ENCODE results near the gene CCDC51.
"Not testable (repeated sequence)": the region's sequence is repeated elsewhere in the genome, so short reads cannot be mapped to it uniquely, and the experiment has no call there.

CCDC51 gene

DNA sequence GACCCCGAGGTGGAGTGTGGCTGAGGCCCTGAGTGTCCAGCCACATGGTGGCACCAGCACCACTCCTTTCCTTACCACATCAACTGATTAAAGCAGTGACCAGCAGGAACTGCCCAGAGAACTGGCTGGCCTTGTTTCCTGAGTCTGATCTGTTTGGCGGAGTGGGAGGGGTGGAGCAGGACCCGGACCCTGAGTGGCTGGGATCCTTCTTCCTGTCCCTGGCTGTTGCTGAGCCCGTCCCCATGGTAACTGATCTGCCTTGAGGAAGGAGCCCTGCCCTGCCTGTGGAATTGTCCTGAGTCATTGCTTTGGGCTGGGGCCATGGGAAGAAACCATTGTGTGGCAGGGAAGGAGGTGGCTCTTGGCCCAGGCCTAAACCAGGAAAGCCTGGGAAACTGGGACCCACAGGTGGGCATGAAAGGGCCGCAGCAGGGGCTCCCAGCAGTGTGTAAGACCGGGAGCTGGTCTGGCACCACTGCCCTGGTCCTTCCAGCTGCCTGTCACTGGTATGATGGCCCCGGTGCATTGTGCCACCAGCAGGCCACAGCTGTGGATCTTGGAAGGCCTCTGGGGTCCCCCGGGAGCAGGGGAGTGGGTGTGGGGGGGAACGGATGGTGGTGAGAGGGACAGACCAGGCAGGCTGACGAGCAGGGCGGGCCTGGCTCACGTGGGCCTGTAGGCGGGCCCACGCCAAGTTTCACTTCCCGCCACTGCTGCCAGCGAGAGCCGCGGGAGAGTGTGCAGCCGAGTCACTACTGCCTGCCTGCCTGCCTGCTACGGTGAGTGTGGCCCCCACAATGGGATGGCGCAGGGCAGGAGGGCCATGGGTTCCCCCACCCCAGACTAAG, 25.8 kb upstream of the CCDC51 start:
- peak; percentile 83 for DNase-seq

DNA sequence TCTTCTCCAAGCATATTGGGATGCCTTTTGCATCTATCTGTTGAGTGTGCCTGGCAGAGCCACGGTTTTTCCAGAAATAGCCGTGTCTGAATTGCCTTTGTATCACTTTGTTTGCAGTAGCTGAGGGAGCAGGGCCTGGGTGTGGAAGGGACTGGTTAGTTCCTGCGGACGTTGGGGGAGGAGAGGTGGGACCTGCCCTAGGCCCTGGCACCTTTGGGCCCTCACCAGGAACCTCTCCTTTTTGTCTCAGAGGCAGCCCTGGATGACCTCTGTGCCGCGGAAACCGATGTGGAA, 25.3 kb upstream of the CCDC51 start:
- no peak for DNase-seq

DNA sequence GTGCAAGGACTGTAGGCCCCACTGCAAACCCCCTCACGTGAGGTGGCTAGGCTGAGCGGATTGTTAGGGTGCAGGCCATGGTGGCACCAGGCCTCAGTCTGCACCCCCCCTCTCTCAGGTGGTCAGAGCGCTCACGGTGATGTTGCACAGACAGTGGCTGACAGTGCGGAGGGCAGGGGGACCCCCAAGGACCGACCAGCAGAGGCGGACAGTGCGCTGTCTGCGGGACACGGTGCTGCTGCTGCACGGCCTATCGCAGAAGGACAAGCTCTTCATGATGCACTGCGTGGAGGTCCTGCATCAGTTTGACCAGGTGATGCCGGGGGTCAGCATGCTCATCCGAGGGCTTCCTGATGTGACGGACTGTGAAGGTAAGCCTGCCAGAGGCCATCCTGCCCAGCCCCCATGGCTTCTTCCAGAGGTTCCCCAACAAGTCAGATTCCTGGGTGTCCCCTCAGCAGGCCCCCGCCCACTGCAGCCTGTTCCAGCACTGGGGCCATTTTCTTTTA, 24.8 kb upstream of the CCDC51 start:
- no peak for DNase-seq

DNA sequence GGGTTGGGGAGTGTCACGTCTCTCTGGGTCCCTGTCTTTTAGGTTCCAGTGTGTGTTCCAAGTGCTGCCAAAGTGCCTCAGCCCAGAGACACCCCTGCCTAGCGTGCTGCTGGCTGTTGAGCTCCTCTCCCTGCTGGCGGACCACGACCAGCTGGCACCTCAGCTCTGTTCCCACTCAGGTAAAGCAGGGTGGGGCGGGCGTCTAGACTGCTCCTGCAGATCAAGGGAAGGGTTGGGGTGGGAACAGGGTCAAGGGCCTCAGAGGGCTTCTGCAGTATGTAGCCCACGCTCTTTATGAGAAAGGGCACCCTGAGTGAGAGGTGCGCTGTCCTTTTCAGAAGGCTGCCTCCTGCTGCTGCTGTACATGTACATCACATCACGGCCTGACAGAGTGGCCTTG, 23.8 kb upstream of the CCDC51 start:
- DNase-seq: no peak

DNA sequence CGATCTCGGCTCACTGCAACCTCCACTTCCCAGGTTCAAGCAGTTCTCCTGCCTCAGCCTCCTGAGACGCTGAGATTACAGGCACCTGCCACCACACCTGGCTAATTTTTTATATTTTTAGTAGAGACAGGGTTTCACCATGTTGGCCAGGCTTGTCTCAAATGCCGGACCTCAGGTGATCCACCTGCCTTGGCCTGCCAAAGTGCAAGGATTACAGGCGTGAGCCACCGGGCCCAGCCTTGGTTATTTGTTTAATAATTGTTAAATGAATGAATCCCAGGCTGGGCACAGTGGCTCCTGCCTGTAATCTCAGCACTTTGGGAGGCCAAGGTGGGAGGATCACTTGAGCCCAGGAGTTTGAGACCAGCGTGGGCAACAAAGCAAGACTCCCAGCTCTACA, 21.8 kb upstream of the CCDC51 start:
- not testable (repeated sequence) for DNase-seq

DNA sequence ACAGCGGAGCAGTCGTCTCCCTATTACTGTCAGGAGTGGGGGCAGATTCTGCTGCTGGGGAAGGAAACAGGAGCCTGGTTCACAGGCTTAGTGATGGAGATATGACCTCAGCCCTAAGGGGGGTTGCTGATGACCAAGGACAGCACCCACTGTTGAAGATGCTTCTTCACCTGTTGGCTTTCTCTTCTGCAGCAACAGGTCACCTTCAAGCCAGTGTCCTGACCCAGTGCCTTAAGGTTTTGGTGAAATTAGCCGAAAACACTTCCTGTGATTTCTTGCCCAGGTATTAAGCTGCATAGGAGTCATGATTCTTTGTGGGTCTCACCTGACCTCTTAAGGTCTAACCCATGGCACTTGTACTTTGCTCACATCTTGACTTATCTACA, 20.6 kb upstream of the CCDC51 start:
- DNase-seq: no peak

DNA sequence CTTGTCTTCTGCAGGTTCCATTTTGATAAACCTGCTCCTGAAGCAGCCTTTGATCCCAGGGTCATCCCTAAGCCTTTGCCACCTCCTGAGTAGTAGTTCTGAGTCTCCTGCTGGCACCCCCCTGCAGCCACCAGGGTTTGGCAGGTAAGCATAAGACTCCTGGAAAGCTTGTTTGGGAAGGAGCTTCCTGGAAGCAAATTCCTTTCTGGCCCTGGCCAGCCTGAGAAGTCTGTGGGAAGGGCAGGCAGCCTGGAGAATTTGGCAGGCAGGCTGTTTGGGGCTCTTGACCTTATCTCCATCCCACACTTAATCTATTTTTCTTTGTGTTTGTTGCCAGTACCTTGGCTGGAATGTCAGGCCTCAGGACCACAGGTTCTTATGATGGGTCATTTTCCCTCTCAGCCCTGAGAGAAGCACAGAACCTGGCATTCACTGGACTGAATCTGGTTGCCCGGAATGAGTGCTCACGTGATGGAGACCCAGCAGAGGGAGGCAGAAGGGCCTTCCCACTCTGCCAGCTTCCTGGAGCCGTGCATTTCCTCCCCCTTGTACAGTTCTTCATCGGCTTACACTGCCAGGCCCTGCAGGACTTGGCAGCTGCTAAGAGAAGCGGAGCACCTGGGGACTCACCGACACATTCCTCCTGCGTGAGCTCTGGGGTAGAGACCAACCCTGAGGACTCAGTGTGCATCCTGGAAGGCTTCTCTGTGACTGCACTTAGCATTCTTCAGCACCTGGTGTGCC, 20.0 kb upstream of the CCDC51 start:
- no peak for DNase-seq

DNA sequence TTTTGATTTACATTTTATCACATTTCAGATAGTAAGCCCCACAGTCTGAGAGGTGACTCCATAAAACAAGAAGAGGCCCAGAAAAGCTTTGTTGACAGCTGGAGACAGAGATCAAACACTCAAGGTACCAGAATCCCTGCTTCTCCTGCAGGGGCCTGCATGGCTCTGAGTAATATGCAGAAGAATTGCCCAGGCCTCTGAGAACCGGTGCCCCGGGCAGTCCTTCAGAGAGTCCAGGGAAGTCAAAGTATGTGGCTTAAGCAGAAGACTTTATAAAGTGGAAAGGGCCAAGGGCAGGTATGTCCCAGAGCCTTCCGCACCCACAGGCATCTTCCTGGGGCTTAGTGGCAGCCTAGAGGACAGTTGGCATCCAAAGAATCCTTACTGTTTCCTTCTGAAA, 19.4 kb upstream of the CCDC51 start:
- DNase-seq: no peak

DNA sequence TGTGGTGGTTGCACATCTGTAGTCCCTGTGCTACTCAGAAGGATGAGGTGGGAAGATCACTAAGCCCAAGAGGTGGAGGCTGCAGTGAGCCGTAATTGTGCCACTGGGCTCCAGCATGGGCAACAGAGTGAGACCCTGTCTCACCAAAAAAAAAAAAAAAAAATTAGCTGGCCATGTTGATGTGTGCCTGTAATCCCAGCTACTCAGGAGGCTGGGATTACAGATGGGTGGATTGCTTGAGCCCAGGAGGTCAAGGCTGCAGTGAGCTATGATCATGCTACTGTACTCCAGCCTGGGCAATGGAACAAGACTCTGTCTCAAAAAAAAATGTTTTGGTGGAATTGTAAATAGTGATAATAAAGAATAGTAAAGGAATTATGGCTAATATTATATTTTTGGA, 16.5 kb upstream of the CCDC51 start:
- DNase-seq: no peak

DNA sequence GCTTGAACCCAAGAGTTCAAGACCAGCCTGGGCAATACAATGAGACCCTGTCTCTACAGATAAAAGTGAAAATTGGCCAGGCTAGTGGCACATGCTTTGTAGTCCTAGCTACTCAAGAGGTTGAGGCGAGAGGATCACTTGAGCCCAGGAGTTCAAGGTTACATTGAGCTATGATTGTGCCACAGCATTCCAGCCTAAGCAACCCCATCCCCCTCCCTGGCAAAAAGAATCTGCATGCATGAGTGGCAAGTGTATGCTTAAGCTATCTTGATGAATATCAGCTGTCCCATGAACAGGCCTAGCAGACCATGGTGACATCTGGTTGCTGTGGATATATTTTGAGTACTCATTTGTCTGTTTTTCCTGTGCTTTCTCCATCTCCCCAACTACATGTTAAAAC, 11.4 kb upstream of the CCDC51 start:
- no peak for DNase-seq

DNA sequence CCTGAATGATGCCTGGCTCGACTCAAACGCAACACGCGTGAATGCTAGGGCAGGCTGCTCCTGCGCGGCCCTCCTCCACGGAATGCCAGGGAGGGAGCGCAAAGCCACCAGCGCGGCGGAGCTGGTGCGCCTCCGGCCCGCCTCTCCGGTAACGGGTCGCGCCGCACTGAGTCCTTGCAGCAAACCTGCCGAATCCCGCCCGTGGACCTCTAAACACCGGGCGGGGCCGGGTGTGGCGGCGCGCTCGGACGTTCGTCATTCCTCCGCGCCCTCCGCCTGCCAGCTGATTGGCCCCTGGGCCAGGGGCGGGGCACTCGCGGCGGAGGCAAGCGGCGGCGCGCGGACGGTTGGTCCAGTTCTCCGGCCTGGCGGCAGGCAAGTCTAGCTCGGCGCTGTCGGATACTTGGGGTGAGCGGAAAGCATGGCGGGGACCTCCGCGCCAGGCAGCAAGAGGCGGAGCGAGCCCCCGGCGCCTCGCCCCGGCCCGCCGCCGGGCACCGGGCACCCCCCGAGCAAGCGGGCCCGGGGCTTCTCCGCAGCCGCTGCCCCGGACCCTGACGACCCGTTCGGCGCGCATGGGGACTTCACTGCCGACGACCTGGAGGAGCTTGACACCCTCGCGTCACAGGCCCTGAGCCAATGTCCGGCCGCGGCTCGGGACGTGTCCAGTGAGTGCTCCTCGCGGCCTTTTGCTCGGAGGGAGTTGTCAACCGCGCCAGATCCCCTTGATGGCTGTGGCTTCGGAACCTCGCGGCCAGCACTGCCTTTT, 6.7 kb upstream of the CCDC51 start, which contains the start of gene ATRIP:
Gene ATRIP, plus strand, starts transcription at position 313 of the 769 bp plus-strand sequence. Its CDS starts 109 bp downstream, at position 422.
- peak; percentile 89 for DNase-seq

DNA sequence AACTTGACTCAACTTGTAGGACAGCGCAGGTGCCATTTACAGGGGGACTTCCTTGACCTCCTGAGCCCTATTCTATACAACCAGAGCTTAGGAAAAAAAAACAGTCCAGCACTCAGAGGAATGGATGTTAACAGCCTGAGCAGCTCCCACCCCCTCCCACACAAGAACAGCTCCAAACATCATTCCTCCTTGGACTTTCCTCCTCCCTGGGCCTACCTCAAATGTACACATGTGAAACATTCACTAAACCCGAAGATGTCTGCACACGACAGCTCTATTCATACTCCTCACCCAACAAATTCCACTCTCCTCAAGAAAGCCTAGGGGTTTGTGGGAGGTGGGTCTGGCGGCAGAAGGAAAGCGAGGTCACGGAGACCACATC, 6.1 kb upstream of the CCDC51 start:
- no peak for DNase-seq

DNA sequence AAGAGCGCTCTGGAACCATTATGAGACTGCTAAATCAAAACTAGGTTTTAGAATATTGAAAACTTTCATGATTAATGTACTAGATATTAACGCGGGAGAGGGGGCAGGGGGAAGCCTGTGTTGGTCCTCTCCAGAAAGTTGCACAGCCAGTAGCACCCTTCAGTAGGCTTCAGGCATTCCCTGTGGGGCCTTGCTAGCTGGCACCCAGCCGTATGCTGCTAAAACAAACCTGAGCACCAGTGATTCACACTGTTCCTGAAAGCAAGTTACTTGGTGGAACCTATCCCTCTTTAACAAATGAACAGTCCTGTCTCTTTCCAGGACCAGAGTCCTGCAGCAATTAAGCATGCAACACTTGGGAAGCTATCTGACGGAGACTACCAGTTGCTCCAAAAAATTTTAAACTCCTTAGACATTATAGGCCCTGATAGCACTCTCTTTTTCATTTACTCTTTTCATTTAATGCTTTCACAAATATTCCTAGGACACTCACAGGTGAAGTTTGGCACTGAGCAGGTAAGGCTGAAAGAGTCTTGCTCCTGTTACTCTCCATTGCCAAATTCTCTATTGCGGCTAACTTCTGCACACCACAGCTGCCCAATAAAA, 5.5 kb upstream of the CCDC51 start:
- no peak for DNase-seq

DNA sequence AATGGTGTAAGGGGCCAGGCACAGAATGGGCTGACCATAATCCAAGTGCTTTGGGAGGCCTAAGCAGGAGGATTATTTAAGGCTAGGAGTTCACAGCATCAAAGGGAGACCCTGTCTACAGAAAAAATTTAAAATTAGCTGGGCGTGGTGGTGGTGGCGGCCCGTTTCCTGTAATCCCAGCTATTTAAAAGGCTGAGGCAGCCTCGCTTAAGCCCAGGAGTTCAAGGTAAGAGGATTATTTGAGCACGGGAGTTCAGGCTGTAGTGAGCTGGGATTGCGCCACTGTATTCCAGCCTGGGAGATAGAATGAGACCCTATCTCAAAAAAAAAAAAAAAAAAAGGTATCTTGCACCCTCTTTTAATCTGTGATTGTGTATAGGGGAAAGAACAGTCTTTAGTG, 2.0 kb upstream of the CCDC51 start:
- DNase-seq: no peak

DNA sequence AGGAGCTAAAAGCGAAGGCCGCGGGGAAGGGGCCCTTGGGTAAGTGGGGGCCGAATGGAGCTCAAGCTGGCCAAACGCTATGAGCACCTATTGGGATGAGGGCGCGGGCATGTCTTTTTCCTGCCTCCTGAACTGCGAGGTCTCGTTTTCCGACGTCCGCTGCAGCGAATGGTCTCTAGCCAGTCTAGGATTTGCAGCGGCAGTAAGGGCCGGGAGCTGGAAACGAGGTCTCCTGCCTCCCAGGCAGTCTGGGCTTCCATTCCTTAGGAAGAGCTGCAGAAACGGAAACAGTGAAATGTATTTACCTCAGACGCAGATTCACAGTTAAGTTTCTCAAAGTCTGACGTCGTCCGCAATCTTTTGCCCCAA, 655 bp upstream of the CCDC51 start:
- DNase-seq: peak; percentile 32

DNA sequence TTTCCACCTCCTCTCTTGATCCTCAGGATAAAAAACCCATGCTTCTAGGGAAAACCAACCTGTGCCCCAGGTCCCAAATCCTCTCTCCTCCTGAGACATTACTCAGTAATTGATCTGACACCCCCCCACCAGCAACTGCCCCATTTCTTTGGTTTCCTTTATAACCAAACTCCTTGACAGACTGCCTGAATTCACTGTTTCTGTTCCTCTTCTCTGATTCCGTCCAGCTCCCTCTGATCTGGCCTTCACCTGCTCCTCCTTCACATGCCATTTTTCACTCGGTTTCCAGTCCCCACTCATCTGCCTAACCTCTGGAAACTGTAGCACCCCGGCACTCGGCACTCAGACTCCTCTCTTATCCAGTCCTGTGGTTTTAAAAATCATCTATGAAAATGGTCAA, 2.1 kb downstream of the CCDC51 start:
- no peak for DNase-seq

DNA sequence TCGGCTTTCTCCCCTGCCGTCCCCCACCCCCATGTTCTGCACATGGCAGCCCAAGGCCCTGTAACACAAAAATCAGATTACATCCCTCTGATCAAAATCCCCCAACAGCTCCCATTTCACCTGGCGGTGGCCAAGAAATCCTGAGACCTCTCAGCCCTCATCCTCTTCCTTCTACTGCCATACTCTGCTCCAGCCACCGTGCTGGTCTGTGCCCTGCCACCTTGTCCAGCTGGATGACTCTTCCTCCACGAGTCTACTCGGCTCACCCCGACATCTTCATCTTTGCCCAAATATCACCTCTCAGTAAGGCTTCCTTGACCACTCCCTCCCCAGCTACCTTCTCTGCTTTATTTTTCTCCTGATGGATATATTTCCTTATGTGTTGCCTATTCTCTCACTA, 3.1 kb downstream of the CCDC51 start:
- DNase-seq: no peak

DNA sequence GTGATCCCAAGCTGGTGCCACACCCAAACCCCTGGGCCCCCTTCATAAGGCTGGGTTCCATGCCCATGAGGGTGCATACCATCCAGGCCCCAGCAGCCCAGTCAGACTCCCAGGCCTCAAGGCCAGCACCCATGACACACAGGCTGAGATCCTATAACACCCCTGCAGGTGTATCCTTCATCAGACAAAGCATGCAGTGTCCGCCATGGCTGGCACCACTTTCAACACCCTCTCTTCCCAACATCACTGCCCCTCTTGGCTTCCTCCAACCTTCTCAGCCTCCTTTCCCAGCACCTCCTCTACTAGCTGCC, 3.5 kb downstream of the CCDC51 start:
- no peak for DNase-seq

DNA sequence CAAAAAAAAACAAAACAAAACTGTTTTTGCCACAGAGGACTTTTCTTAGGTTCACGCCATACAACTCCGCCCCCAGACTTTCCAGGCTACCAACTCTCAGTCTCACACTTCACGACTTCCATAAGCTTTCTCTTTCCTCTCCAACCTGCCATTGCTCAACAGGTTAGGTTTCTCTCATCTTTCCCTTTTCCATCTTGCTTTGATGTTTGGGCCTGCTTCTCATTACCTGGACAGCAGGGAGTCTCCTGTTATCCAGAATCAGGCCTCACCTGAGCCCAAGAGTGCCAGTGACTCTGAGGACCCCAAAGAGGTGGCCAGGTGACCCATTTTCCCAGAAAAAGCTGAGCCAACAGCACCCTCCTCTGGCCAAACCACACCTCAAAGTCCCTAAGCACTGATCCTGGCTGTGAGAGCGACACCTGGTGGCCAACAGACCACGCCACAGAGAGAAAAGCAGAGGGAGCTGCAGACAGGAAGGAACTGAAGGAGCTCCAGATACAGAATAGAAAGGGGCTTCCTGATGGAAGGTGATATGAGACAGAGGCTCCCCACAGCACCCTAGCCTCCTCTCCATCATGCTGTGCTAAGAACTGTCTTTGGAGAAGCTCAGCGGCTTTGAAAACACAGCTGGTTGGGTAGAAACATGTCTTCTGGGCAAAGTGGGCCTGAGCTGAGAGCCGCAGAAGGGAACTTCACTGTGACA, 4.0 kb downstream of the CCDC51 start:
- peak; percentile 89 for DNase-seq

DNA sequence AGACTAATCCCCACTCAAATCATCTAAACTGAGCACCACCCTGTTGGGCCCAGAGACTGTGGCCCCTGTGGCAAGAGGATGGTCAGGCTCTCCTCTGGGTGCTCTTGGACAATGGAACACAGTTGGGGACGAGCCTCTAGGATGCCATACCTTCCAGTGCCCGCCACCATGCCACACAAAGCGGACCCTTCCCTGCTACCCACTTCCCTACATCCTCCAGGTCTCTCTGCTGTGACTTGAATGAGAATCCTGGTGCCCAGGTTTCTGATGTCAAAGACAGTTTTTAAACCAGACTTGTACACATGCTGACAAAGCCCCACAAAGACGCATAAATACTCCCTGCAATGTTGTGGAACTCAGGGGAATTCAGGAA, 4.7 kb downstream of the CCDC51 start:
- no peak for DNase-seq

DNA sequence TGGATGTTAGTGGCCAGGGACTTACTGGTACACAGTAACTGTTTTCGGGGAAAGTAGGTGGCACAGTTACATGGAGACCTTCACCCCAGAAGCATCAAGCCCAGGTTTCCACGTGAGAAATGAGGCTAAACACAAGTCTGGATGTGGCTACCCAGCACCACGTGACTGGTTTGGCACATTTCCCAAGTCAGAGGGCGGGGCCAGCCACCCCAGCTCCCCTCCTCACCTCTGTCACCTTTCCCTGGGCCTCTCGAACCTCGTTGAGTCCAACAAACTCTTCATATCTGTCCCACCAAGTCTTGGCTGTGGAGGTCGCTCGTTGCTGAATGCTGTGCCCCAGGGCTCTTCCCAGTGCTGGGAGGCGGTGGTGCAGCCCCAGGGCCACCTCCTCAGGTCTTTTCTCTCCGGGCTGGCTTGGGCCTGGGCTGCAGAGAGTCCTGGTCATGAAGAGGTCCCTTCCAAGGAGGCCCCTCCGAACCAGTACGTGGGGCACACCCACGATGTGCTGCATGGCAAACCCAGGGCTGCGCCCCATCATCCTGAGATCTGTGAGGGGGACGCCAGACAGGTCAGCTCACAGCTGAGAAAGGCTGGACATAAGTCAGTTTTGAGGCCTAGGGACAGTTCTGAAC, 5.2 kb downstream of the CCDC51 start:
- DNase-seq: no peak

DNA sequence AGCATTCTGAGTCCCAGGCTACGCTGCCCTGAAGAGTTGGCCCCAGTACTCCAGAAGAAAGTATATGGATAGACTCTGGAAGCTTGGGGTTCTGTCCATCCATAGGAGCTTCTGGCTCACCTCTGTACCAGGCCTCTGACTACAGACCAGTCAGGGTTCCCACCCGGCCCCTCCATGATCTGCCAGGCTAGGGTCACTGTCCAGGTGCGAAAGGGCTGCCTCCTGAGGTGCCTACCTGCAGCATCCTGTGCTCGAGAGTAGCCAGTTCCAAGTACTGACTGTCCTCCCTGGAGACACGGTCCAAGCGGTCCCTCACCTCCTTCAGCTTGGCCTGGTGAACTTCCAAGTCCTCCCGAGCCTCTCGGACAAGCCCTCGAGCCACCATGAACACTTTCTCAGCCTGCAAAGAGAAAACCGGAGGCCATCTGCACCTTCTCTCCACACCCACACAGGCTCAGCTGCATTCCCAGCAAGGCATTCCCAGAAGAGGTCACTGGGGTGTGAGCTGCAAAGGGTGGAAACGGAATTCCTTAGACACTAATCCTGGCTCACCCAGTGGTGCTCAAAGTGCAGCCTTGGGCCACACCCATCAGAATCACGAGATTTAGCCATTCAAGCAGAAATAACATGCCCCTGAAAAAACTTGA, 6.3 kb downstream of the CCDC51 start:
- DNase-seq: no peak

Data from CD4-positive, alpha-beta T cell treated with Interleukin-10 for 1 hour (primary cell).